ENCODE measurements around the gene MRTFA.
A peak's percentile ranks its signal among the peaks of the same experiment; 100 is the strongest.
"Not testable (repeated sequence)": the region's sequence is repeated elsewhere in the genome, so short reads cannot be mapped to it uniquely, and the experiment has no call there.

MRTFA gene

GRCh38 chr22:40660730-40661129 lies 24.2 kb upstream of the MRTFA start:
- H3K4me3 ChIP-seq (ENCODE audit: low read depth in 1 of 2, low read length in 2 of 2) = no peak overlapping the region
- H3K9ac ChIP-seq (ENCODE audit: low read depth in 1 of 2, low read length in 2 of 2) = no peak overlapping the region
- H3K27me3 ChIP-seq (ENCODE audit: control insufficient read depth in 1 of 2, insufficient read depth in 2 of 2, low read length in 2 of 2) = no peaks in the 10 kb centered on the region
- no peaks in the 10 kb centered on the region for H3K9me3 ChIP-seq (ENCODE audit: control insufficient read depth in 1 of 2, low read length in 2 of 2)
- no peak overlapping the region for H3K27ac ChIP-seq (ENCODE audit: low read depth, low read length)
- H3K36me3 ChIP-seq (ENCODE audit: control insufficient read depth in 1 of 2, insufficient read depth in 2 of 2, low read length in 2 of 2) = no peaks in the 10 kb centered on the region
- no peaks in the 10 kb centered on the region for H3K4me1 ChIP-seq (ENCODE audit: control insufficient read depth in 1 of 2, insufficient read depth in 2 of 2, low read length in 2 of 2)

GRCh38 chr22:40659166-40659565 lies 22.6 kb upstream of the MRTFA start:
- Histone ChIP-seq H3K4me1 (ENCODE audit: control insufficient read depth in 1 of 2, insufficient read depth in 2 of 2, low read length in 2 of 2) (peaks cover 8% of the 10 kb centered on the region in 2 donors), H3K9ac (ENCODE audit: low read depth in 1 of 2, low read length in 2 of 2) (no peak overlapping the region), H3K36me3 (ENCODE audit: control insufficient read depth in 1 of 2, insufficient read depth in 2 of 2, low read length in 2 of 2) (no peaks in the 10 kb centered on the region), H3K27ac (ENCODE audit: low read depth, low read length) (no peak overlapping the region), H3K27me3 (ENCODE audit: control insufficient read depth in 1 of 2, insufficient read depth in 2 of 2, low read length in 2 of 2) (no peaks in the 10 kb centered on the region), H3K4me3 (ENCODE audit: low read depth in 1 of 2, low read length in 2 of 2) (no peak overlapping the region), H3K9me3 (ENCODE audit: control insufficient read depth in 1 of 2, low read length in 2 of 2) (no peaks in the 10 kb centered on the region)

GRCh38 chr22:40656651-40657050 lies 20.1 kb upstream of the MRTFA start:
- peaks cover 16 to 18% of the 10 kb centered on the region in 2 donors for H3K4me1 ChIP-seq (ENCODE audit: control insufficient read depth in 1 of 2, insufficient read depth in 2 of 2, low read length in 2 of 2)
- H3K9ac ChIP-seq (ENCODE audit: low read depth in 1 of 2, low read length in 2 of 2); H3K36me3 ChIP-seq (ENCODE audit: control insufficient read depth in 1 of 2, insufficient read depth in 2 of 2, low read length in 2 of 2); H3K27ac ChIP-seq (ENCODE audit: low read depth, low read length); H3K9me3 ChIP-seq (ENCODE audit: control insufficient read depth in 1 of 2, low read length in 2 of 2); H3K4me3 ChIP-seq (ENCODE audit: low read depth in 1 of 2, low read length in 2 of 2); H3K27me3 ChIP-seq (ENCODE audit: control insufficient read depth in 1 of 2, insufficient read depth in 2 of 2, low read length in 2 of 2): not testable (repeated sequence)

DNA sequence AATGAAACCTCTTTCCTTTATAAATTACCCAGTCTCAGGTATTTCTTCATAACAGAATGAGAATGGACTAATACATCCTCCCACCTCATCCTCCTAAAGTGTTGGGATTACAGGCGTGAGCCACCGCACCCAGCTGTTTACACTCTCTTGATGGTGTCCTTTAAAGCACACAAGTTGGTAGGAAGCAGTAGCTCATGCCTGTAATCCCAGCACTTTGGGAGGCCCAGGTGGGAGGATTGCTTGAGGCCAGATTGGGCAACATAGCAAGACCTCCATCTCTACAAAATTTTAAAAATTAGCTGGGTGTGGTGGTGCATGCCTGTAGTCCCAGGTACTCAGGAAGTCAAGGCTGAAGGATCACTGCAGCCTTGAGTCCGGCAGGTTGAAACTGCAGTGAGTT lies 19.4 kb upstream of the MRTFA start:
- H3K27ac ChIP-seq (ENCODE audit: low read depth, low read length); H3K36me3 ChIP-seq (ENCODE audit: control insufficient read depth in 1 of 2, insufficient read depth in 2 of 2, low read length in 2 of 2); H3K9ac ChIP-seq (ENCODE audit: low read depth in 1 of 2, low read length in 2 of 2); H3K4me3 ChIP-seq (ENCODE audit: low read depth in 1 of 2, low read length in 2 of 2); H3K9me3 ChIP-seq (ENCODE audit: control insufficient read depth in 1 of 2, low read length in 2 of 2); H3K27me3 ChIP-seq (ENCODE audit: control insufficient read depth in 1 of 2, insufficient read depth in 2 of 2, low read length in 2 of 2): not testable (repeated sequence)
- H3K4me1 ChIP-seq (ENCODE audit: control insufficient read depth in 1 of 2, insufficient read depth in 2 of 2, low read length in 2 of 2) = peaks cover 16 to 23% of the 10 kb centered on the region in 2 donors

- H3K4me1 ChIP-seq (ENCODE audit: control insufficient read depth in 1 of 2, insufficient read depth in 2 of 2, low read length in 2 of 2) = peaks cover 16 to 23% of the 10 kb centered on the region in 2 donors
- no peaks in the 10 kb centered on the region for H3K27me3 ChIP-seq (ENCODE audit: control insufficient read depth in 1 of 2, insufficient read depth in 2 of 2, low read length in 2 of 2)
- H3K27ac ChIP-seq (ENCODE audit: low read depth, low read length) = peak overlapping the region; percentile 1
- H3K4me3 ChIP-seq (ENCODE audit: low read depth in 1 of 2, low read length in 2 of 2) = no peak overlapping the region
- no peaks in the 10 kb centered on the region for H3K36me3 ChIP-seq (ENCODE audit: control insufficient read depth in 1 of 2, insufficient read depth in 2 of 2, low read length in 2 of 2)
- no peaks in the 10 kb centered on the region for H3K9me3 ChIP-seq (ENCODE audit: control insufficient read depth in 1 of 2, low read length in 2 of 2)
- no peak overlapping the region for H3K9ac ChIP-seq (ENCODE audit: low read depth in 1 of 2, low read length in 2 of 2)
These were observed 18.1 kb upstream of the MRTFA start for GRCh38 chr22:40654522-40655167.

DNA sequence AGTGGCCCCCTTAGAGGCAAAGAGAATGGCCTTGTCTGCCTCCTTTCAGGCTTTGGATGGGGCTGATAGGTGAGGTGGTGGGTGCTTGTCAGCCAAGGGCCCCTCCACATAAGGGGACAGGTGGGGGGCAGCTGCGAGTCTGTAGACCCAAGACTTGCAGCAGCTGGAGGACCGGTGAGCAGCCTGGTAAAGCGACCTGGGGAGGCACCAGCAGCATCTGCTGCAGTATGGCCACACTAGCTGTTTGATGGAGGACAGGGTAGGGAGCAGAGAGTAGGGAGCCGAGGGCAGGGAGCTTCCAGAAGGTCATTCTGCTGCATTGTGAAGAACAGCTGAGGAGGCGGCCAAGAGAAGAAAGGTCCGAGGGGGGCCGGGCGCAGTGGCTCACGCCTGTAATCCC lies 16.8 kb upstream of the MRTFA start:
- no peak overlapping the region for H3K27ac ChIP-seq (ENCODE audit: low read depth, low read length)
- H3K9me3 ChIP-seq (ENCODE audit: control insufficient read depth in 1 of 2, low read length in 2 of 2) = no peaks in the 10 kb centered on the region
- H3K27me3 ChIP-seq (ENCODE audit: control insufficient read depth in 1 of 2, insufficient read depth in 2 of 2, low read length in 2 of 2) = no peaks in the 10 kb centered on the region
- H3K4me3 ChIP-seq (ENCODE audit: low read depth in 1 of 2, low read length in 2 of 2) = no peak overlapping the region
- no peaks in the 10 kb centered on the region for H3K36me3 ChIP-seq (ENCODE audit: control insufficient read depth in 1 of 2, insufficient read depth in 2 of 2, low read length in 2 of 2)
- H3K9ac ChIP-seq (ENCODE audit: low read depth in 1 of 2, low read length in 2 of 2) = no peak overlapping the region
- H3K4me1 ChIP-seq (ENCODE audit: control insufficient read depth in 1 of 2, insufficient read depth in 2 of 2, low read length in 2 of 2) = peaks cover 16 to 27% of the 10 kb centered on the region in 2 donors

GRCh38 chr22:40651563-40652501 lies 15.3 kb upstream of the MRTFA start:
- Histone ChIP-seq H3K4me1 (ENCODE audit: control insufficient read depth in 1 of 2, insufficient read depth in 2 of 2, low read length in 2 of 2) (peaks cover 22 to 32% of the 10 kb centered on the region in 2 donors), H3K36me3 (ENCODE audit: control insufficient read depth in 1 of 2, insufficient read depth in 2 of 2, low read length in 2 of 2) (no peaks in the 10 kb centered on the region)

GRCh38 chr22:40651057-40651456 lies 14.5 kb upstream of the MRTFA start:
- Histone ChIP-seq H3K9ac (ENCODE audit: low read depth in 1 of 2, low read length in 2 of 2) (peak overlapping the region; percentile 83 to 96), H3K9me3 (ENCODE audit: control insufficient read depth in 1 of 2, low read length in 2 of 2) (no peaks in the 10 kb centered on the region)

More at GRCh38 chr22:40651563-40652501, 15.3 kb upstream of the MRTFA start:
- Histone ChIP-seq H3K27ac (ENCODE audit: low read depth, low read length) (peak overlapping the region; percentile 95), H3K9me3 (ENCODE audit: control insufficient read depth in 1 of 2, low read length in 2 of 2) (no peaks in the 10 kb centered on the region), H3K4me3 (ENCODE audit: low read depth in 1 of 2, low read length in 2 of 2) (peak overlapping the region; percentile 77 to 89), H3K27me3 (ENCODE audit: control insufficient read depth in 1 of 2, insufficient read depth in 2 of 2, low read length in 2 of 2) (no peaks in the 10 kb centered on the region), H3K9ac (ENCODE audit: low read depth in 1 of 2, low read length in 2 of 2) (peak overlapping the region; percentile 83 to 96)

GRCh38 chr22:40648386-40648785 lies 11.9 kb upstream of the MRTFA start:
- Histone ChIP-seq H3K27ac (ENCODE audit: low read depth, low read length) (peak overlapping the region; percentile 40), H3K9me3 (ENCODE audit: control insufficient read depth in 1 of 2, low read length in 2 of 2) (no peaks in the 10 kb centered on the region), H3K4me3 (ENCODE audit: low read depth in 1 of 2, low read length in 2 of 2) (peak overlapping the region in 1 of 2 donors; percentile 17), H3K9ac (ENCODE audit: low read depth in 1 of 2, low read length in 2 of 2) (peak overlapping the region; percentile 15 to 43), H3K4me1 (ENCODE audit: control insufficient read depth in 1 of 2, insufficient read depth in 2 of 2, low read length in 2 of 2) (peaks cover 12 to 32% of the 10 kb centered on the region in 2 donors), H3K36me3 (ENCODE audit: control insufficient read depth in 1 of 2, insufficient read depth in 2 of 2, low read length in 2 of 2) (no peaks in the 10 kb centered on the region), H3K27me3 (ENCODE audit: control insufficient read depth in 1 of 2, insufficient read depth in 2 of 2, low read length in 2 of 2) (no peaks in the 10 kb centered on the region)

More at GRCh38 chr22:40651057-40651456, 14.5 kb upstream of the MRTFA start:
- Histone ChIP-seq H3K4me1 (ENCODE audit: control insufficient read depth in 1 of 2, insufficient read depth in 2 of 2, low read length in 2 of 2) (peaks cover 22 to 32% of the 10 kb centered on the region in 2 donors), H3K36me3 (ENCODE audit: control insufficient read depth in 1 of 2, insufficient read depth in 2 of 2, low read length in 2 of 2) (no peaks in the 10 kb centered on the region), H3K27ac (ENCODE audit: low read depth, low read length) (peak overlapping the region; percentile 95), H3K27me3 (ENCODE audit: control insufficient read depth in 1 of 2, insufficient read depth in 2 of 2, low read length in 2 of 2) (no peaks in the 10 kb centered on the region), H3K4me3 (ENCODE audit: low read depth in 1 of 2, low read length in 2 of 2) (peak overlapping the region; percentile 77 to 89)

- Histone ChIP-seq H3K27me3 (ENCODE audit: control insufficient read depth in 1 of 2, insufficient read depth in 2 of 2, low read length in 2 of 2) (no peaks in the 10 kb centered on the region), H3K9me3 (ENCODE audit: control insufficient read depth in 1 of 2, low read length in 2 of 2) (no peaks in the 10 kb centered on the region), H3K4me1 (ENCODE audit: control insufficient read depth in 1 of 2, insufficient read depth in 2 of 2, low read length in 2 of 2) (peaks cover 6 to 17% of the 10 kb centered on the region in 2 donors), H3K4me3 (ENCODE audit: low read depth in 1 of 2, low read length in 2 of 2) (no peak overlapping the region), H3K36me3 (ENCODE audit: control insufficient read depth in 1 of 2, insufficient read depth in 2 of 2, low read length in 2 of 2) (no peaks in the 10 kb centered on the region), H3K27ac (ENCODE audit: low read depth, low read length) (no peak overlapping the region), H3K9ac (ENCODE audit: low read depth in 1 of 2, low read length in 2 of 2) (no peak overlapping the region)
These were observed 9.2 kb upstream of the MRTFA start for GRCh38 chr22:40645579-40646197.
